Endothelial cell of umbilical vein (primary cell): ENCODE measurements around the gene STK40. TPM values are rescaled to one million over a fixed set of nuclear protein-coding genes. Genes with fewer than 3 reads are reported as not detected.

Experiments
- BruUV-seq: library from RNA; stranded (reverse); fragments of 400-500 nt; replicated peaks from 2 replicates; lab custom pipeline; 2021; lab: Mats Ljungman, UMichigan
- CTCF ChIA-PET: fragments of 300-600, 350-600 bp; sonication (Branson Sonifier 250); formaldehyde crosslinking; loops from one replicate; lab custom pipeline; 2021; ENCODE audit warnings: antibody characterized with exemption, inconsistent platforms; lab: Charles Lee
- POLR2A ChIA-PET: fragments of 300-600, 350-600 bp; sonication (Branson Sonifier 250); formaldehyde crosslinking; loops from one replicate; lab custom pipeline; 2021; ENCODE audit warnings: antibody characterized with exemption, inconsistent platforms; lab: Charles Lee
- DNase-seq: peaks from one replicate; pipeline ENCODE4 v3.0.0-alpha.2; 2011; ENCODE audit warnings: low read depth, low spot score
- FAIRE-seq: peaks from 2 replicates; lab custom pipeline; 2011; peaks lifted over from hg19 to GRCh38; lab: Jason Lieb, UNC
- H2AFZ ChIP-seq: 2 replicates; pipeline ENCODE4 v1.6.0; 2012; ENCODE audit warnings: low read depth, low read length, control low read depth, inconsistent platforms
- H3K27ac ChIP-seq: 2 replicates; pipeline ENCODE4 v1.5.1; 2011; ENCODE audit warnings: low read depth, mild to moderate bottlenecking, control low read depth, low read length, moderate library complexity; ENCODE audit not compliant: insufficient read depth
- H3K27me3 ChIP-seq, 2 experiments: 2 replicates each; pipeline versions ENCODE4 v1.6.0 to v1.6.1; 2011; ENCODE audit warnings: low read length in 2 of 2, mixed read lengths in 1 of 2; ENCODE audit not compliant: control insufficient read depth in 2 of 2, insufficient read depth in 2 of 2
- H3K36me3 ChIP-seq, 2 experiments: 2 replicates in 1 of 2; 3 replicates in 1 of 2; pipeline ENCODE4 v1.5.1; 2011; ENCODE audit warnings: low read length in 2 of 2, mild to moderate bottlenecking in 1 of 2, moderate library complexity in 1 of 2; ENCODE audit not compliant: control insufficient read depth in 2 of 2, insufficient read depth in 2 of 2; ENCODE audit errors: extremely low read depth in 1 of 2
- H3K4me1 ChIP-seq: 3 replicates; pipeline ENCODE4 v1.5.1; 2011; ENCODE audit warnings: mild to moderate bottlenecking, low read length; ENCODE audit not compliant: control insufficient read depth, insufficient read depth; ENCODE audit errors: extremely low read depth
- H3K4me2 ChIP-seq: 2 replicates; pipeline ENCODE4 v1.6.1; 2011; ENCODE audit warnings: low read length, control low read depth, mixed read lengths; ENCODE audit not compliant: insufficient read depth
- H3K4me3 ChIP-seq, 3 experiments: fragments of 200-600 bp in 1 of 3; sonication (generic), shearing (Covaris generic) in 1 of 3; replicated peaks in 1 of 3; 2 replicates each; pipeline ENCODE4 v1.5.1; 2011 to 2016; ENCODE audit warnings: control low read depth in 3 of 3, low read length in 3 of 3, mild to moderate bottlenecking in 2 of 3, inconsistent platforms in 1 of 3, low read depth in 1 of 3, moderate library complexity in 1 of 3; ENCODE audit not compliant: insufficient read depth in 1 of 3
- H3K79me2 ChIP-seq: 2 replicates; pipeline ENCODE4 v1.6.0; 2012; ENCODE audit warnings: low read length, inconsistent platforms; ENCODE audit not compliant: control insufficient read depth, insufficient read depth
- H3K9ac ChIP-seq: replicated peaks from 2 replicates; pipeline ENCODE3; 2011; ENCODE audit warnings: low read length, control low read depth; ENCODE audit not compliant: insufficient read depth; ENCODE audit errors: extremely low read depth
- H3K9me1 ChIP-seq: replicated peaks from 3 replicates; pipeline ENCODE4 v1.6.0; 2011; ENCODE audit warnings: mild to moderate bottlenecking, low read length; ENCODE audit not compliant: control insufficient read depth, insufficient read depth; ENCODE audit errors: extremely low read depth
- H3K9me3 ChIP-seq: replicated peaks from 2 replicates; pipeline ENCODE4 v1.5.1; 2012; ENCODE audit warnings: low read length, inconsistent platforms; ENCODE audit not compliant: control insufficient read depth, insufficient read depth
- H4K20me1 ChIP-seq: replicated peaks from 2 replicates; pipeline ENCODE3; 2011; ENCODE audit warnings: mild to moderate bottlenecking, low read length; ENCODE audit not compliant: control insufficient read depth, insufficient read depth; ENCODE audit errors: extremely low read depth
- CTCF ChIP-seq, 2 donors: IDR thresholded peaks; 1 replicate in 1 of 2; 2 replicates in 1 of 2; pipeline ENCODE4 v1.5.1; 2011; ENCODE audit warnings: low read length in 2 of 2, mild to moderate bottlenecking in 2 of 2, moderate library complexity in 2 of 2, control low read depth in 1 of 2, inconsistent platforms in 1 of 2, low read depth in 1 of 2; ENCODE audit not compliant: insufficient read depth in 1 of 2; ENCODE audit errors: extremely low read depth in 1 of 2
- EZH2 ChIP-seq: IDR thresholded peaks from 2 replicates; pipeline ENCODE4 v1.6.1; 2012; ENCODE audit warnings: borderline replicate concordance, low read depth, mild to moderate bottlenecking, moderate library complexity, low read length, inconsistent platforms; ENCODE audit not compliant: severe bottlenecking
- FOS ChIP-seq: IDR thresholded peaks from 2 replicates; pipeline ENCODE4 v1.6.1; 2011; ENCODE audit warnings: mild to moderate bottlenecking, low read length, moderate library complexity, borderline replicate concordance; ENCODE audit not compliant: insufficient read depth
- GATA2 ChIP-seq: IDR thresholded peaks from 2 replicates; pipeline ENCODE4 v1.7.0; 2011; ENCODE audit warnings: low read depth, mild to moderate bottlenecking, moderate library complexity, mixed read lengths, low read length; ENCODE audit not compliant: insufficient read length, insufficient read depth
- JUN ChIP-seq: IDR thresholded peaks from 2 replicates; pipeline ENCODE4 v1.6.1; 2011; ENCODE audit warnings: borderline replicate concordance, low read depth; ENCODE audit not compliant: insufficient read length, insufficient read depth
- MAX ChIP-seq: IDR thresholded peaks from 2 replicates; pipeline ENCODE4 v1.6.1; 2011; ENCODE audit not compliant: insufficient read depth, insufficient read length
- MYC ChIP-seq: IDR thresholded peaks from one replicate; pipeline ENCODE4 v1.6.1; 2011; ENCODE audit warnings: mild to moderate bottlenecking, low read depth, low read length
- POLR2A ChIP-seq: IDR thresholded peaks from 2 replicates; pipeline ENCODE4 v1.6.1; 2012; ENCODE audit warnings: low read depth, mild to moderate bottlenecking, control low read depth, low read length
- POLR2AphosphoS5 ChIP-seq: IDR thresholded peaks from 2 replicates; pipeline ENCODE4 v1.6.1; 2012; ENCODE audit warnings: low read depth, mild to moderate bottlenecking, control low read depth, low read length, moderate library complexity; ENCODE audit not compliant: insufficient read depth
- dilution Hi-C: fragments of 300-500 bp; cut with MboI; formaldehyde crosslinking; loops from one replicate; pipeline ENCODE4 v1.15.0; 2019; ENCODE audit warnings: low sequenced_read_pairs; ENCODE audit not compliant: extremely low pct_ligation_motif_present
- intact Hi-C: fragments of 100-400 bp; cut with micrococcal nuclease; formaldehyde crosslinking; loops from one replicate; pipeline ENCODE4 v1.10.0; 2022
- polyA plus RNA-seq, 4 experiments: library from polyadenylated mRNA; depleted of rRNA in 3 of 4; stranded (reverse) in 3 of 4; unstranded in 1 of 4; fragments of >200 nt; gene quantifications; 2 replicates each; pipeline versions ENCODE4 v1.2.1 to v1.2.3, GENCODE V29; 2011 to 2012; ENCODE audit warnings: missing spikeins in 1 of 4
- total RNA-seq: library from RNA; stranded (reverse); gene quantifications from 2 replicates; pipeline ENCODE4 v1.2.3, GENCODE V29; 2021

STK40 gene
- total and polyA plus RNA-seq, 2 donors (not counting 3 experiments of a cell fraction or from before 2014, with no cell fraction given), result 20.8 to 36.8 TPM

- no peaks in the 10 kb centered on the region for H3K9me1 ChIP-seq
- DNase-seq (no peak), FAIRE-seq (peak; percentile 40)
- H3K4me1 ChIP-seq, result peaks cover 26% of the 10 kb centered on the region
- H3K9ac ChIP-seq, result no peak overlapping the region
- H3K9me3 ChIP-seq, result no peaks in the 10 kb centered on the region
- intact Hi-C loops (no loop called here), dilution Hi-C loops (no loop called here)
- H3K4me3 ChIP-seq, result no peak overlapping the region
- no peaks in the 10 kb centered on the region for H4K20me1 ChIP-seq
- CTCF ChIA-PET, result interaction anchor here (0.8 to 5.6 kb wide), 6 partner anchors 10 to 59 kb away, joined by 3 to 152 read pairs (median 10); partner anchors contain the start of gene STK40
- H2AFZ ChIP-seq, result no peak overlapping the region
- no TSS peak for BruUV-seq
- H3K4me2 ChIP-seq, result no peak overlapping the region
- H3K79me2 ChIP-seq, result peaks cover 46% of the 10 kb centered on the region
- POLR2A ChIA-PET, result interaction anchor here (1.6 to 2.2 kb wide), 2 partner anchors 15 to 22 kb away, joined by 4 read pairs; no protein-coding TSS in a partner anchor
- H3K27me3 ChIP-seq, result no peaks in the 10 kb centered on the region
- H3K36me3 ChIP-seq, result peaks cover 0 to 4% of the 10 kb centered on the region in 2 experiments
- TF ChIP-seq EZH2, result no peak
- TF ChIP-seq CTCF (IDR thresholded peaks at IDR 0.05; ENCODE audit: extremely low read depth in 1 of 2, insufficient read depth in 1 of 2, low read depth in 1 of 2, low read length in 2 of 2), result peak in 1 of 2 donors; percentile 1
- no peak overlapping the region for H3K27ac ChIP-seq
Observed at GRCh38 chr1:36366091-36366661, 19.5 kb downstream of the STK40 start.

GRCh38 chr1:36365381-36365780 lies 20.3 kb downstream of the STK40 start:
- H3K4me3 ChIP-seq, result no peak overlapping the region
- intact Hi-C loops (no loop called here), dilution Hi-C loops (no loop called here)
- peaks cover 0 to 6% of the 10 kb centered on the region in 2 experiments for H3K36me3 ChIP-seq
- POLR2A ChIA-PET, result no interaction called here
- CTCF ChIA-PET, result interaction anchor here (0.7 to 5.6 kb wide), 4 partner anchors 9 to 1494 kb away, joined by 3 to 152 read pairs (median 52); no protein-coding TSS in a partner anchor
- H3K27ac ChIP-seq, result no peak overlapping the region
- H3K4me2 ChIP-seq, result no peak overlapping the region
- no peaks in the 10 kb centered on the region for H3K27me3 ChIP-seq
- BruUV-seq, result no TSS peak
- TF ChIP-seq GATA2, result no peak
- TF ChIP-seq MYC, result no peak
- no peak for TF ChIP-seq POLR2A
- TF ChIP-seq JUN, result no peak
- no peak for TF ChIP-seq CTCF (IDR thresholded peaks at IDR 0.05; ENCODE audit: extremely low read depth in 1 of 2, insufficient read depth in 1 of 2, low read depth in 1 of 2, low read length in 2 of 2)
- no peak for TF ChIP-seq MAX
- TF ChIP-seq POLR2AphosphoS5, result no peak
- no peak for TF ChIP-seq FOS
- no peak for TF ChIP-seq EZH2
- H3K9ac ChIP-seq, result no peak overlapping the region
- no peaks in the 10 kb centered on the region for H3K9me1 ChIP-seq
- FAIRE-seq (no peak), DNase-seq (no peak)
- H4K20me1 ChIP-seq, result no peaks in the 10 kb centered on the region
- H3K4me1 ChIP-seq, result peaks cover 26% of the 10 kb centered on the region
- H3K9me3 ChIP-seq, result no peaks in the 10 kb centered on the region
- peaks cover 45% of the 10 kb centered on the region for H3K79me2 ChIP-seq
- no peak overlapping the region for H2AFZ ChIP-seq
